Measurements from ENCODE around the gene TEAD4. TPM values are rescaled to one million over a fixed set of nuclear protein-coding genes. Genes with fewer than 3 reads are reported as not detected.

The TEAD4 gene
- total RNA-seq, 1 experiment from 2014 or later: 43.2 TPM

- no TSS peak for BruUV-seq (replicated peaks)
- no peaks in the 10 kb centered on the region for H3K27me3 ChIP-seq (ENCODE audit: insufficient read depth, low read length)
- POLR2A ChIA-PET: no interaction called here
- H3K4me2 ChIP-seq (ENCODE audit: low read length): no peak overlapping the region
- CTCF ChIA-PET: no interaction called here
- H4K20me1 ChIP-seq (ENCODE audit: insufficient read depth): no peaks in the 10 kb centered on the region
- no peak for ATAC-seq
- H3K36me3 ChIP-seq (ENCODE audit: control insufficient read depth in 1 of 2, insufficient read depth in 2 of 2, low read length in 2 of 2): peaks cover 11 to 17% of the 10 kb centered on the region in 2 experiments; a peak in 3 of 4 replicates
- intact Hi-C loops (cut with micrococcal nuclease): no loop called here
- no peak overlapping the region for H3K9ac ChIP-seq (ENCODE audit: low read length)
- RAD21 ChIA-PET (ENCODE audit: low non-redundant PET in 1 of 2, low total read pairs in 2 of 2, uncharacterized antibody in 2 of 2, unreplicated experiment in 2 of 2): no interaction called here
- H3K9me3 ChIP-seq (ENCODE audit: control insufficient read depth in 1 of 2, insufficient read depth in 1 of 2, low read depth in 1 of 2, low read length in 2 of 2): no peaks in the 10 kb centered on the region
- H3K4me1 ChIP-seq (ENCODE audit: control insufficient read depth in 1 of 2, insufficient read depth in 2 of 2, low read length in 2 of 2): peaks cover 5 to 6% of the 10 kb centered on the region in 2 experiments; a peak in 2 of 4 replicates
- H3K79me2 ChIP-seq (ENCODE audit: insufficient read depth, low read length): no peaks in the 10 kb centered on the region
- no peak overlapping the region for H3K4me3 ChIP-seq (replicated peaks in 1 of 2; ENCODE audit: low read depth in 1 of 2, low read length in 2 of 2)
- H2AFZ ChIP-seq (ENCODE audit: low read depth, low read length, poor library complexity, severe bottlenecking): no peak overlapping the region
- no peak overlapping the region for H3K27ac ChIP-seq (ENCODE audit: low read depth, low read length)
- no peak for TF ChIP-seq ZBTB33 (IDR thresholded peaks at IDR 0.05; ENCODE audit: extremely low read depth, insufficient replicate concordance, low read length)
- TF ChIP-seq SRF (IDR thresholded peaks at IDR 0.05; ENCODE audit: low read depth): no peak
- TF ChIP-seq REST (IDR thresholded peaks at IDR 0.05; ENCODE audit: low read depth): no peak
- TF ChIP-seq SIN3A (IDR thresholded peaks at IDR 0.05; ENCODE audit: low read depth): no peak
- no peak for TF ChIP-seq JUND (IDR thresholded peaks at IDR 0.05)
- TF ChIP-seq EZH2 (IDR thresholded peaks at IDR 0.05): no peak
- TF ChIP-seq EZH2phosphoT487 (IDR thresholded peaks at IDR 0.05; ENCODE audit: borderline replicate concordance): no peak
- no peak for TF ChIP-seq ATF3 (IDR thresholded peaks at IDR 0.05)
- TF ChIP-seq EGR1 (IDR thresholded peaks at IDR 0.05; ENCODE audit: low read depth): no peak
- no peak for TF ChIP-seq ZFX (IDR thresholded peaks at IDR 0.05)
- H3K9me2 ChIP-seq (ENCODE audit: insufficient read depth): no peaks in the 10 kb centered on the region
- DNase-seq (ENCODE audit: low read depth, low spot score): no peak
These were observed 21.7 kb upstream of the TEAD4 start for GRCh38 chr12:2937500-2937899.
